Superior temporal gyrus (tissue), 1 donor: ENCODE measurements around the gene FBXL5.

Source experiments
- DNase-seq: peaks from one replicate; pipeline ENCODE4 v3.0.0-alpha.2; 2016; ENCODE audit errors: extremely low spot score

Gene FBXL5, protein sequence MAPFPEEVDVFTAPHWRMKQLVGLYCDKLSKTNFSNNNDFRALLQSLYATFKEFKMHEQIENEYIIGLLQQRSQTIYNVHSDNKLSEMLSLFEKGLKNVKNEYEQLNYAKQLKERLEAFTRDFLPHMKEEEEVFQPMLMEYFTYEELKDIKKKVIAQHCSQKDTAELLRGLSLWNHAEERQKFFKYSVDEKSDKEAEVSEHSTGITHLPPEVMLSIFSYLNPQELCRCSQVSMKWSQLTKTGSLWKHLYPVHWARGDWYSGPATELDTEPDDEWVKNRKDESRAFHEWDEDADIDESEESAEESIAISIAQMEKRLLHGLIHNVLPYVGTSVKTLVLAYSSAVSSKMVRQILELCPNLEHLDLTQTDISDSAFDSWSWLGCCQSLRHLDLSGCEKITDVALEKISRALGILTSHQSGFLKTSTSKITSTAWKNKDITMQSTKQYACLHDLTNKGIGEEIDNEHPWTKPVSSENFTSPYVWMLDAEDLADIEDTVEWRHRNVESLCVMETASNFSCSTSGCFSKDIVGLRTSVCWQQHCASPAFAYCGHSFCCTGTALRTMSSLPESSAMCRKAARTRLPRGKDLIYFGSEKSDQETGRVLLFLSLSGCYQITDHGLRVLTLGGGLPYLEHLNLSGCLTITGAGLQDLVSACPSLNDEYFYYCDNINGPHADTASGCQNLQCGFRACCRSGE

DNA sequence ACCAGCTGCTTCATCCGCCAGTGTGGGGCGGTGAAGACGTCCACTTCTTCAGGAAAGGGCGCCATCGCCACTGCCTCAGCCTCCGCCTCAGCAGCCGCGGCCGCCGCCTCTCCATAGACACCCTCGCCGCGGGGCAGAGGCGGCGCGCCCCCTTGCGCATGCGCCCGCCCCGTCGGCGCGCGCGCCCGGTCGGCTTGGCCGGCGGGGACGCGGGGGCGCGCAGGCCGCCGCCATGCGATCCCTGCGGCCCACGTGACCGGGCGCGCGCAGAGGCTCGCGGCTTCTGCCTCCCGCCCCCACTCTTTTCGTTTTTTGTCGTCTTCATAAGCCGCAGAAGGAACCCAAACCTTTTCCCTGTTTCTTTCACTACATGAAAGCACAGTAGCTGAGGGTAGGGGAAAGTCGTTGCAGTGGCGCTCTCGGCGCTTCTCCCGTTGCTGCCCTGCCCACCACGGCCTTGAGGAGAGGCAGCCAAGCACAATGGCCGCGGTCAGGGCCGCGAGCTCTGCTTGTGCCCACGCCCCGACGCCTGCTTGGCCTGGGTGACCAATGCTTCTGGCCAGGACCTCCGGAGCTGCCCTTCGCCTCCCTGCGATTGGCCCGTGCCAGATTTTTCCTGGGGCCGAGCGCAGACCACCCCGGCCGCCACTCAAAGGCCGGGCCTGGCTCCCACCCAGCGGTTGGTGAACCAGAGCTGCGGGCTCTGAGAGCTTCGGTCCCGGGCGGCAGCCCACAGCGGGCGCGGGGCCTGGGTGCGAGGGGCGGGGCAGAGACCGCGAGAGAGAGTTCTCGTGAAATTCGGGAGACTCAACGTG is at the start of gene FBXL5:
FBXL5 (minus strand) TSS at position 135 of the 815 bp plus-strand sequence; CDS start at position 65, 70 bp downstream.
- DNase-seq, result peak; percentile 86

DNA sequence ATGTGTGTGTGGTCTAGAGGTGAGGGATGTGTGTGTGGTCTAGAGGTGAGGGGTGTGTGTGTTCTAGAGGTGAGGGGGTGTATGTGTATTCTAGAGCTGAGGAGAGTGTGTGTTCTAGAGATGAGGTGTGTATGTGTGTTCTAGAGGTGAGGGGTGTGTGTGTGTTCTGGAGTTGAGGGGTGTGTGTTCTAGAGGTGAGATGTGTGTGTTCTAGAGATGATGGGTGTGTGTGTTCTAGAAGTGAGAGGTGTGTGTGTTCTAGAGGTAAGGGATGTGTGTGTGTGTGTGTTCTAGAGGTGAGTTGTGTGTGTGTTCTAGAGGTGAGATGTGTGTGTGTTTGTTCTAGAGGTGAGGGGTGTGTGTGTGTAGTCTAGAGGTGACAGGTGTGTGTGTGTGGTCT is 49.0 kb upstream of the FBXL5 start:
- no peak for DNase-seq

DNA sequence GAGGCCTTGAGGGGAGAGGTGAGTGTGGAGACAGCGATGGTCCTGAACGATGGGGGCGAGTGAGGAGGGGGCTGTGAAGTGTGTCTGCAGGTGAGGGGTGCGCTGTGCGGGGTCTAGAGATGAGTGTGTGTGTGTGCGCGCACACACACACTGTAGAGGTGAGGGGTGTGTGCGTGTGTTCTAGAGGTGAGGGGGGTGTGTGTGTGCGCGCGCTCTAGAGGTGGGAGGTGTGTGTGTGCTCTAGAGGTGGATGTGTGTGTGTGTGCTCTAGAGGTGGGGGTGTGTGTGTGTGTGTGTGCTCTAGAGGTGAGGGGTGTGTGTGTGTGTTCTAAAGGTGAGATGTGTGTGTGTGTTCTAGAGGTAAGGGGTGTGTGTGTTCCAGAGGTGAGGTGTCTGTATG is 48.3 kb upstream of the FBXL5 start:
- no peak for DNase-seq

DNA sequence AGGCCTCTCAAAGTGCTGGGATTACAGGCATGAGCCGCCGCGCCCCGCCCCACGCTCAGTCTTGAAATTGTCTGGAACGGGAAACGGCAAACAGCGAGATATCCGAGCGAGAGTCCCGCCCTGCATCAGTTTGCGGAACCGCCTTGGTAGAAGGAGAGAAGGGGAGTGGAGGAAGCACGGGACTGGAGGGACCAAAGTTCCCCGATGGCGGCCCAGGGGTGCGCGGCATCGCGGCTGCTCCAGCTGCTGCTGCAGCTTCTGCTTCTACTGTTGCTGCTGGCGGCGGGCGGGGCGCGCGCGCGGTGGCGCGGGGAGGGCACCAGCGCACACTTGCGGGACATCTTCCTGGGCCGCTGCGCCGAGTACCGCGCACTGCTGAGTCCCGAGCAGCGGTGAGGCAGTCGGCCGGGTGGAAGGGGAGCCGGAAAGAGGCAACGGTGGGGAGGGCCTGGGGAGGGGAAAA is 47.8 kb upstream of the FBXL5 start, which contains the start of gene BST1:
BST1 (plus strand) TSS at position 125 of the 463 bp plus-strand sequence; CDS start at position 205, 80 bp downstream.
- peak; percentile 16 for DNase-seq

DNA sequence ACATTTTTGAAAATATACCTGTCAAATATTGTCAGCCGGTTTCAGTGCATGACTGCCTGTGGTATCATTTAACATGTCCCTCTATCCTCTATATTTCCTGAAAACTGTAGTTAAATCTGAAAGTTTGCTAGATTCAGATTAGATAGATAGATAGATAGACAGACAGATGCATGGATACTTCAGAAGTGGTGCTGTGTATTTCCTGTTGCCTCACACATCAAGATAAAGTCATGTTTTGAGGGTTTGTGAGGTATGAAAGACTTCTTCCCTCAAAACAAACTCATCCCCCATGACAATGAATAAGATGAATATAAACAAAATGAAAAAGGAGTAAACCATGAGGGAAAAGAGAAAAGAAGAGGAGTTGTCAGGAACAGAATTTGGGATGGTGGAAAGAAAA is 41.7 kb upstream of the FBXL5 start:
- no peak for DNase-seq

DNA sequence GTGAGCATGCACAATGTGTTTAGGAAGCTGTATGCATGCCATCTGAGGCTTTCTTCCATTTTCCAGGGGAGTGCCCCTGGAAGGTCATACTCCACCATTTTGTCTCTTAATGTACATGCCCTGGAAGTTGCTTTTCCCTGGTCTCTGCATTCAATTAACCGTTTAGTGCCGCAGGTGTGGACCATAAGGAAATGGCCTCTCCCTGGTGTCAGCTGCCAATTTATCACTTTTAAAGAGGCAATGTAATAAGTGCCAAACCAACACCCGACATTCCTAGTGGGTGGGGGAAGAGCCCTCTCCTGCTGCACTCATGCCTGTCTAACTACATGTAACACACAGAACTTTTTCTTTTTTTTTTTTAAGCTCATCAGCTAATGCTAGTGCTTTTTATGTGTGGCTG is 40.6 kb upstream of the FBXL5 start:
- DNase-seq, result no peak

DNA sequence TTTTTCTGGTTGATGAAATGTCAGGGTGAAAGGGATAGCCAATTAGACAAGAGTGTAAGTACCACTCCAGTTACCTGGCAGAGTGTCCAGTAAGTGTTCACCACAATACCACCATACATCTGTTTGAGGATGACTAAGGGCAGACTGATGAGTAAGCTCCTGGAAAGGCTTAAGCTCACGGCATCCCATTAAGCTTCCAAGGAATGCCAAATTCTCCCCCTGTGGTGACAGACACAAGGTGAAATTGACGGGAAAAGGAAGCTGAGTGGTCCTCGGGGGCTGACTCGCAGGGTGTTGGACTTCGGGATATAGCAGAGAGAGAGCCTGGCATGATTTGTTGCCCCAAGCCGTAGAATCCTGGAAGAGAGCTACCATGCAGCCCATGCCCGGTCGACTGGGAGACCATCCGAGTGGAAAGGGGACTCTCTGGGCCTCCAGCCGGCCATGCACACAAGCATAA is 40.1 kb upstream of the FBXL5 start:
- DNase-seq, result no peak

DNA sequence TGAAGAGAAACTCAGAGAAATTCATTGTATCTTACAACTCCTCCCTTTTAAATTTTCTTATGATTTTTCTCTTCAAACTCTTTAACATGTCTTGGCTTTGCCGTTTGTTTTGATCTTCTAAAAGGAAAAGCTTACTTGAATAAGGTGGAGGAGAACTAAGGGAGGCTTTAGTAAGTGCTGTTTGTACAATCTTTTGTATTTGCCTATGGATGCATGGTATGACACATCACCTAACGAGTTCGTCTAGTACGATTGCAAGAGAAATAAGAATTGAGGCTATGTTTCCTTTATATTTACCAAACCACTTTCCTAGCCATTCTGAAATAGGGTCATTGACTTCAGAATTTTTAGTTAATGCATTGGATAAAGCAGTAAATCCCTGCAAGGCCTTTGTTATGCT is 39.3 kb upstream of the FBXL5 start:
- DNase-seq, result no peak

DNA sequence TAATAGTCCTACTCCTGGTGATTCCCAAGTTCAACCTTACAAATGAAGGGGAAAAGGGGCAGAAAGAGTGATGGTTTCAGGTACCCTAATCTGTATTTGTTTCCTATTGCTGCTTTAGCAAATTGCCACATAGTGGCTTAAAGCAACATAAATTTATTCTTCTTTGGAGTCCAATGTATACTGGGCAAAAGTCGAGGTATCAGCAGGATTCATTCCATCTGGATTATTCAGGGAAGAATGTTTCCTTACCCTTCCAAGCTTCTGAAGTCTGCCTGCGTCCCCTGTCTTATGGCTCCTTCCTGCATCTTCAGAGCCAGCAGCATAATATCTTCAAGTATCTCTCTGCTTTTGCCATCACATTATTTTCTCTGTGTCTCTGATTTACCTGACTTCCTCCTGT is 37.4 kb upstream of the FBXL5 start:
- no peak for DNase-seq

DNA sequence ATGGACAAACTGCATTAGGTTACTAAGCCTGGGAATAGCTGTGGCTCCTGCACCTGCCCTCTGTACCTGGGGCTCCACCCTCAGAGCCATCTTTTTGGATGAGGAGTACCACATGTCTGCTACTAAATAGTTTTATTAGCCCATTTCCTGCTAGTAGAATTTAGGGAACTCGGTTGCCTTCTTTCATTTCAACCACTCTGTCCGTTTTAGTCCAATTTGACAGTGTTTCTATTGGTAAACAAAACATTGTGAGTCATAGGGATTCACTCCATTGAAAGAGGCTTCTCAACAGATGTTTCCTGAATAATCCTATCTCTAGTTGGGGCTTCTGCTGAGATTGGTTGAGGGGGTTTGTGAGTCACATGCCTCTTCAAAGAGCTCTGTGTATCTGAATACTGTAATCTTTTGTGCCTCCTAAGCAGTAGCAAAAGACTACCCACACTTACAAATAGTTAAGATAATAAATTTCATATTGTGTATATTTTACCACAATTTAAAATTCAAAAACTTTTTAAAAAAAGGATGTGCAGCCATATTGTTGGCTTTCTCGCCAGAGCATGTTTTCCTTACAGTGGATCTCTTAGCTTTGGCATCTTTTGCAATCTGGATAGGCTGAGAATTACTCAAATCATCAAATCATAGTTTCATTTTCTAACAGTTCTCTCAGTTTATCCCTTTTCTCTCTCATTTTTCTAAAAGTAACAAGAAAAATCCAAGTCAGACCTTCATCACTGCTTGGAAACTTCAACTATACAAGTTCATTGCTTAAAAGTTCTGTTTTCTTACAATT is 36.4 kb upstream of the FBXL5 start:
- peak; percentile 62 for DNase-seq

DNA sequence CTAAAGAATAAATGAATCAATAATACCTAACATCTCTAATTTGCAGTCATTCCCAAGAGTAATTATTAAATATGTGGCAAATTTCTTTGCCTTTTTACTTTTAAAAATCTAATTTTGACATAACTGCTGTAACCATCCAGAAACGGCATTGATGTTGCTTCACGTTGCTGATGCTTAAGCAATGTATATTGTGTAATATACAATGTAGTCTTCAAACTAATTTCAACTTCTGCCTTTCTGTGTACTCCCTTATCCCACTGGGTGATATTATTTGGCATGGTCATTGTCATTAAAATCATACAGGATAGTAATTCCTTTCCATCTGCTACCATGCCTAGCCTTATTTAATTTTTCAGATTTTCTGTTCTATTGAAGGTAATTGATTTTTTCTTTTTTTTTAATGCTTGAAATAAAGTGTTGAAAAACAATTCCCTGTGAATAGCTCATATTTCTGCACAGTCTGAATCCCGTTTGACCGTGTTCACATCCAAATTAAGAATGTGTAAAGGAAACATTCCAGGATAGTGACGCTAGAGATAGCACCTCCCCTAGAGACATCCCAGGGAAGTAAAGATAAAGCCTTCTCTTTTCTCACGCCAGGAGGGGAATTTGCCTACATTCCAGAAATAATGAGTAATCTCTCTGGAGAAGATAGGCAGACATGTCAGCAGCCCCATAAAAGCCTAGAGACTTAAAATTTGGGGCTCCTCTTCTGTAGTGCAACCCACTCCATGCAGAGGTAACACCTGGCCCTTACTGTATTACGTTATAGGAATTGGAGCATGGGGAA is 35.1 kb upstream of the FBXL5 start:
- no peak for DNase-seq

DNA sequence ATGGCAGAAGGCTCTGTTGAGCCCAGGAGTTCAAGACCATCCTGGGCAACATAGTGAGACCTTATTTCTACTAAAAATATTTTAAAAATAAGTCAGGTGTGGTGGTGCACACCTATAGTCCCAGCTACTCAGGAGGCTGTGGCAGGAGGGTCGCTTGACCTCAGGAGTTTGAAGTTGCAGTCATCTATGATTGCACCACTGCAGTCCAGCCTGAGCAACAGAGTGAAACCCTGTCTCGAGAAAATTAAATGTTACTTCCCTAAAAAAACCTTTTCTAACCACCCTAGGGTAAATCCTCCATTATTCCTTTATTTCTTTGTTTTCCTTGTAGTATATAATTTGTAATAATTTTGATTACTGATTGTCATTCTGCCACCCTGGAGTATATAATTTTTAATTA is 34.4 kb upstream of the FBXL5 start:
- no peak for DNase-seq

DNA sequence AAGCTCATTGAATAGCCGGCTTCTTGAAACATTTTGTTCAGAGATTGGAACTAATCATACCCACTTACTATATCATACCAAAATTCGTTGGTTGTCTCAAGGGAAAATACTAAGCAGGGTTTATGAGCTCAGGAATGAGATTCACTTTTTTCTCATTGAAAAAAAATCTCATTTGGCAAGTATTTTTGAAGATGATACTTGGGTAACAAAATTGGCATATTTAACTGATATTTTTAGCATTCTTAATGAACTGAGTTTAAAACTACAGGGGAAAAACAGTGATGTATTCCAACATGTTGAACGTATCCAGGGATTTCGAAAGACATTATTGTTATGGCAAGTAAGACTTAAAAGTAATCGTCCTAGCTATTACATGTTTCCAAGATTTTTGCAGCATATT is 32.9 kb upstream of the FBXL5 start:
- DNase-seq, result no peak

DNA sequence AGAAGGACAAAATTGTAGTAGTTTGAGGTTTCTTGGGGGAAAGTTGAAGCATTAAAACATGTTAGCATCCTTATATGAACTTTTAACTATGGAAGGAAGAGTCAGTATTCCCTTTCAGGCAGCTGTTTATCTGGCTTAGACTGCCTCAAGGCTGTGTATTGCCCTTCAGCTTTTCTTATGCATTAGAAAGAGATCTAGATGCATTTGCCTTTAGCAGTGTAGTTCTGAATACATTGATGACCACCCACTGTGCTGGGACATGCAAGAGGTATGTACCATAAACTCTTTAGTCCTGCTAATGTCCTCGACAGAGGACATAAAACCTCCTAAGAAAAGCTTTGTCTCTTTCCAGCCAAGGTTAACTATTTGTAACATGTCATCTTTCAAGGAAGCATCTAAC is 29.3 kb upstream of the FBXL5 start:
- no peak for DNase-seq

DNA sequence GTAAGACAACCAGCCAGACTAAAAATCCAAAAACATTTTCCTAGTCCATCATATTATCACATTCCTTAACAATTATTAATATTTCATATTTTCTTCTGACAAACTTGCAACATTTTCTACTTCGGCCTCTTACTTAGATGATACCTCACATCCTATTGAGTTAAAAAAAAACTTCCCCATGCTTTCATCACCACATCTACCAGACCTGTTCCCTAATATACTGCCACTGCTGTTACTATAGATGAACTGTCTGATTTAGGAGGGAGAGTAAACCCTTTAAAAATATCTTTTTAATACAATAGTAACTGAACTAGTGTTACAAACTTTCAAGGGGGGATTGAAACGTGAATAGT is 28.0 kb upstream of the FBXL5 start:
- DNase-seq, result no peak

DNA sequence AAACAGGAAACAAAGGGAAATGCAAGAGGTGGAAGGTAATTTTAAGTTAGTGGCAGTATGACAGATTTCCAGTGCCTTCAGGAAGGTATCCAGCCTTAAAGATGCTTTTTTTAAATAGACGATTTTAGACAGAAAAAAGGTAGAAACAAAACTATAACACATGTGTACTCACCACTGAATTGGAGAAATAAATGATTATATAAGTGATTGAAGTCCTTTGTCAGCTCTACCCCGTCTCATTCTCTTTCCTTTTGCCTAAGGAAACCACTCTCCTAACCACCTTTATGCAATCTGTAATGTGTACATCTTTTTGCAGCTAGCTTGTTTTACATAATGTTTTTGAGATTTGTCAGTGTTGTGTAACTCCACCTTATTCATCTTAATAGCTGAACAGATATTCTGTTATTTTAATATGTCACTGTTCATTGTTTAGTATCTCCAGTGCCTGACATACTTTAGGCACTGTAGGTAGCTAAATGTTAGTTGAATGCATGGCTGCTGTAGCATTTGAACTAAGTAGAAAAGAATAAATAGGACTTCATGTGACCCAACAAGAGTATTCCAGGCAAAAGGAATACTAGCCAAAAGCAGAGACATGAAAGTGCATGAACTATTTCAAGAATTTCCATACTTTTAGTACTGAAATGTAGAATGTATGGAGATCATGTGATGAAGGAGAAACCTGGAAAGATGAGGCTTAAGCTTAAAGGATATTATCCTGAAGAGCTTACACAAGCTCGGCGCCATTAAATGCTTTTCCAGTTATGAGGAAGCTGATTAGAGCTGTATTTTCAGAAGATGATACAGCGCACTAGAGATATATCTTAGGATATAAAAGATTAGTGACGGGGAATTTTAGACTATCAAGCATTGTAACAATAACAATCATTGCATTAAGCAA is 27.3 kb upstream of the FBXL5 start:
- no peak for DNase-seq

DNA sequence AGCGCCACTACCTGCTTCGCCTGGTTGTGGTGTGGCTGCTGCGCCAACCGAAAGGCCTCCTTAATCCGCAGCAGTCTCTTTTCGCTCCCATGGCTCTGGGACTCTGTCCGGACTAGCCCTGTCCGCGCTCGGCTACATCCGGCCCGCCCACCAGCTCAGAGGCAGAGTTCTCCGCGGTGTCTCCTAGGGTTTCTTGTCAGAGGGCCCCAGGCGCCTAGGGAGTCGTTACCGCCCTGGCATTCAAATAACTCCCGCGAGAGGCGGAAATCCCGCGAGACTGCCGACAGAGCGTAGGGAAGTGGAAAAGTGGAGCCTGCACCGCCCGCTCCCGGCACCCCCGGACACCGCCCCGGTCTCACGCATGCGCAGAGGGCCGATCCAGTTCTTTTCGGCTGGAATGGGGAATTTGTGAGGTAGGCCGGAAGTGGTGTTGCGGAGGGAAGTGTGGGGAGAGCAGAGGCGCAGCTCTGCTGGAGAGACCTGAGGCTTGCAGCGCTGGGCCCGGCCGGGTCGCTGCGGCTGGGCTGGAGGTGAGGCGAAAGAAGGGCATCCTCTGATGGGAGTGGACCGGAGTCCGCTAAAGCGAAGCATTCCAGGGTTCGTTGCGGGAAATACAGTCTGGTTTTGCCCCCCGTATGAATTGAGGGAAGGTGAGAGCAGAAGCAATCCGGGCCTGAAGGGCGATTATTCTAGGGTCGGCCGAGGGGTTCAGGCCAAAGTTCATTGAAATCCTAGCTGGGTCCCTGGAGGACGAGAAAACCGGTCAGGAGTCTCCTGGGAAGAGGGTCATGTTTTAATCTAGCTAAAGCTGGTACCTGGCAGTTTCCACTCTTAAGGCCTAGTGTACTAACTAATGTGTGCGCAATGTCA is 26.4 kb upstream of the FBXL5 start, which contains the start of gene FAM200B:
FAM200B (plus strand) TSS at position 456 of the 870 bp plus-strand sequence. CDS start 5,151 bp downstream, outside the sequence.
- DNase-seq, result peak; percentile 99

DNA sequence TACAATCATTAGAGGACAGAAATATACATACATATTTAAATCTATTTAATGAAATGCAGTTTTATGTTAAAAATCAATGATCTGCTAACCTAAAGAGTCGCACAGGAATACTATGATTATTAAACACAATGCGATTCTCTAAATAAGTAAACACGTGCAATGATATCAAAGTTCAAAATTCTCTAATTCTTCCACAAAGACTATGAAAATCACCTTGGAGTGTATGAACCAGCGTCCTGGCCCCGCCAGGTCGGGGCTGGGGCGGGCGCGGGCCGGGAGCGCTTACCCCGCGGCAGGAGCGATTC is 25.9 kb upstream of the FBXL5 start:
- no peak for DNase-seq
